Right lobe of liver (tissue), 4 donors: Measurements from ENCODE around the gene TRAF3.

Source experiments
- CTCF ChIP-seq, 4 donors: fragments of 200-600 bp in 3 of 4; fragments of 450-650 bp in 1 of 4; IDR thresholded peaks; one replicate each; pipeline versions ENCODE4 v1.5.1 to v1.8.0; 2016 to 2022; ENCODE audit warnings: antibody characterized with exemption in 4 of 4, mild to moderate bottlenecking in 2 of 4
- POLR2A ChIP-seq: fragments of 450-650 bp; IDR thresholded peaks from one replicate; pipeline ENCODE4 v1.6.1; 2017; ENCODE audit warnings: antibody characterized with exemption, mild to moderate bottlenecking
- donor health status: DM: no; HTN: no; CAD: no.
- donor health status: DM: no; HTN: no; CAD: no.
- donor health status: DM: no; HTN: yes; CAD: no.

DNA sequence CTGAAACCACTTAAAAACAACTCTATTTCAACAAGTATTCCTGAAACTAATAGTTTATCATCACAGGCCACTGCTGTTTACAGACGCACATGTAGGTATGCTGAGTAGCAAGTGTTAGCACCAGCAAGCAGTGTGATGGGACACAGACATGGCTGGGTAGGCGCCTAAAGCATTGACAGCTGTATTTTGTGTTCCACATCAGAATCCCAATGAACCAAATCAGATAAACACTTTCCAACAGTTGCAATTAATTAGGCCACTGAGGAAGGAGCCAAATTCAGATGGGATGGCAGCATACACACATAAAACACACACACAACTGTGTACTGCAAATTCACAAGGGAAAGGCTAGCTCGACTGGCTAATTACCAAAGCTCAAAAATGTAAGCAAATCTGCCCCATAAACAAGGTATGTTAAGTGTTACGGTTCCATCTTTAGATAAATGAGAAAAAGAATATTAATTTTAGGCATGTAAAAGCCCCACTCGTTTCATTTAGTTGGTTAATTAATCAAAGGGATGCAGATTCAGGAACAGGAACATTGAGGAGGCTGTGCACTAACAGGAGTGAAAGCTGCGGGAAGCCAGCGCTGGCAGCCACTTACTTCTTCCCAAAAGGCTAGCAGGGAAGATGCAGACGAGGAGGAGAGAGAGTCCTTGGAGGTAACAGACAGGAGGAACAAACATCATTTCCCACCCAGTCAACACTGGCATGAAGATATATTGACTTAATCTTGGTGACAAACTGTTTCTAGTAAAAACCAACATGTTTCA lies 178.6 kb downstream of the TRAF3 start:
- TF ChIP-seq CTCF (IDR thresholded peaks at IDR 0.05) (no peak), POLR2A (no peak)
